ENCODE results near the gene PPIL6. TPM values are rescaled to one million over a fixed set of nuclear protein-coding genes. Genes with fewer than 3 reads are reported as not detected.

Gene PPIL6
- total RNA-seq, 2 experiments from 2014 or later: 0.84 to 1.3 TPM

GRCh38 chr6:109485266-109485935 lies 45.0 kb upstream of the PPIL6 start:
- H3K9me3 Mint-ChIP-seq: no peaks in the 10 kb centered on the region
- H3K4me3 ChIP-seq (ENCODE audit: low read length): no peak overlapping the region
- no peak for DNase-seq
- H3K4me1 ChIP-seq (ENCODE audit: insufficient read depth, low read length): peaks cover 22% of the 10 kb centered on the region
- intact Hi-C loops (cut with DNase I, micrococcal nuclease): loop anchor here in 1 of 2 experiments (2.0 to 10.0 kb wide), 3 partner anchors 205 to 1771 kb away; partner anchors contain the start of genes AK9, CEP57L1, FIG4 and SESN1
- H3K27ac Mint-ChIP-seq: peak overlapping the region; percentile 79
- no peaks in the 10 kb centered on the region for H3K27me3 Mint-ChIP-seq
- POLR2A ChIA-PET: no interaction called here
- no peak for TF ChIP-seq CTCF (IDR thresholded peaks at IDR 0.05)
- no peaks in the 10 kb centered on the region for H3K9me3 ChIP-seq (ENCODE audit: control insufficient read depth in 1 of 2, insufficient read depth in 1 of 2, low read length in 2 of 2)
- peaks cover 33% of the 10 kb centered on the region for H3K4me1 Mint-ChIP-seq (ENCODE audit: low read depth)
- no peaks in the 10 kb centered on the region for H3K27me3 ChIP-seq (ENCODE audit: control insufficient read depth in 1 of 2, insufficient read depth in 2 of 2, low read length in 2 of 2)
- peak overlapping the region; percentile 54 for H3K4me3 Mint-ChIP-seq
- peaks cover 7% of the 10 kb centered on the region for H3K36me3 ChIP-seq (ENCODE audit: insufficient read depth, low read length)
- no peak for ATAC-seq (ENCODE audit: poor library complexity)
- CTCF ChIA-PET: interaction anchor here (1.0 to 1.1 kb wide), 3 partner anchors 9 to 44 kb away, joined by 3 to 4 read pairs (median 3); partner anchors contain the start of gene SMPD2
- H3K27ac ChIP-seq (ENCODE audit: low read depth in 1 of 2, low read length in 2 of 2): no peak overlapping the region
- H3K36me3 Mint-ChIP-seq (ENCODE audit: low read depth): peaks cover 22% of the 10 kb centered on the region

GRCh38 chr6:109484122-109484521 lies 43.7 kb upstream of the PPIL6 start:
- H3K27ac ChIP-seq (ENCODE audit: low read depth in 1 of 2, low read length in 2 of 2): peak overlapping the region; percentile 22 to 68
- peak overlapping the region; percentile 79 for H3K27ac Mint-ChIP-seq
- POLR2A ChIA-PET: interaction anchor here (6.4 to 6.5 kb wide), 2 partner anchors 27 to 102 kb away, joined by 39 to 86 read pairs; partner anchors contain the start of genes CD164 and MICAL1

GRCh38 chr6:109483735-109484057 lies 43.3 kb upstream of the PPIL6 start:
- H3K27me3 ChIP-seq (ENCODE audit: control insufficient read depth in 1 of 2, insufficient read depth in 2 of 2, low read length in 2 of 2): no peaks in the 10 kb centered on the region
- H3K4me3 ChIP-seq (ENCODE audit: low read length): peak overlapping the region; percentile 55
- H3K36me3 ChIP-seq (ENCODE audit: insufficient read depth, low read length): peaks cover 12% of the 10 kb centered on the region
- no peaks in the 10 kb centered on the region for H3K9me3 ChIP-seq (ENCODE audit: control insufficient read depth in 1 of 2, insufficient read depth in 1 of 2, low read length in 2 of 2)
- ChIA-PET CTCF (interaction anchor here (1.1 to 3.9 kb wide), 2 partner anchors 44 to 101 kb away, joined by 3 to 14 read pairs; partner anchors contain the start of genes CD164, PPIL6 and SMPD2), POLR2A (interaction anchor here (2.3 to 6.5 kb wide), 3 partner anchors 8 to 101 kb away, joined by 10 to 86 read pairs (median 39); partner anchors contain the start of genes CD164 and MICAL1)
- H3K27me3 Mint-ChIP-seq: no peaks in the 10 kb centered on the region
- no peak for TF ChIP-seq CTCF (IDR thresholded peaks at IDR 0.05)
- H3K4me3 Mint-ChIP-seq: peak overlapping the region; percentile 80
- H3K9me3 Mint-ChIP-seq: no peaks in the 10 kb centered on the region
- H3K36me3 Mint-ChIP-seq (ENCODE audit: low read depth): peaks cover 37% of the 10 kb centered on the region
- intact Hi-C loops (cut with DNase I, micrococcal nuclease): loop anchor here (1.0 to 10.0 kb wide), 10 partner anchors 28 to 1769 kb away; partner anchors contain the start of genes MICAL1 (in 2 of the 2), PPIL6 (in 2 of the 2), SMPD2 (in 2 of the 2) and AK9 (in 1 of the 2)
- peaks cover 30% of the 10 kb centered on the region for H3K4me1 ChIP-seq (ENCODE audit: insufficient read depth, low read length)
- ATAC-seq (ENCODE audit: poor library complexity) (no peak), DNase-seq (no peak)
- H3K27ac ChIP-seq (ENCODE audit: low read depth in 1 of 2, low read length in 2 of 2): peak overlapping the region; percentile 22 to 68
- H3K27ac Mint-ChIP-seq: peak overlapping the region; percentile 79
- peaks cover 49% of the 10 kb centered on the region for H3K4me1 Mint-ChIP-seq (ENCODE audit: low read depth)

More at GRCh38 chr6:109484122-109484521, 43.7 kb upstream of the PPIL6 start:
- no peaks in the 10 kb centered on the region for H3K9me3 ChIP-seq (ENCODE audit: control insufficient read depth in 1 of 2, insufficient read depth in 1 of 2, low read length in 2 of 2)
- peak overlapping the region; percentile 80 for H3K4me3 Mint-ChIP-seq
- no peaks in the 10 kb centered on the region for H3K27me3 ChIP-seq (ENCODE audit: control insufficient read depth in 1 of 2, insufficient read depth in 2 of 2, low read length in 2 of 2)
- ATAC-seq (ENCODE audit: poor library complexity): no peak
- no peak for TF ChIP-seq CTCF (IDR thresholded peaks at IDR 0.05)
- intact Hi-C loops (cut with DNase I, micrococcal nuclease): loop anchor here in 1 of 2 experiments (2.0 to 10.0 kb wide), 6 partner anchors 207 to 1769 kb away; partner anchors contain the start of genes AK9, ARMC2, CEP57L1 and FIG4
- no peaks in the 10 kb centered on the region for H3K27me3 Mint-ChIP-seq
- H3K36me3 Mint-ChIP-seq (ENCODE audit: low read depth): peaks cover 33% of the 10 kb centered on the region
- no peak for DNase-seq
- no peaks in the 10 kb centered on the region for H3K9me3 Mint-ChIP-seq
- peaks cover 12% of the 10 kb centered on the region for H3K36me3 ChIP-seq (ENCODE audit: insufficient read depth, low read length)
- H3K4me1 ChIP-seq (ENCODE audit: insufficient read depth, low read length): peaks cover 30% of the 10 kb centered on the region
- H3K4me1 Mint-ChIP-seq (ENCODE audit: low read depth): peaks cover 45% of the 10 kb centered on the region
- CTCF ChIA-PET: interaction anchor here (1.1 to 3.9 kb wide), 2 partner anchors 44 to 101 kb away, joined by 3 to 14 read pairs; partner anchors contain the start of genes CD164, PPIL6 and SMPD2
- no peak overlapping the region for H3K4me3 ChIP-seq (ENCODE audit: low read length)

Data from CD4-positive, alpha-beta T cell (primary cell).